H1 (cell line): ENCODE measurements around the gene RAB14. TPM values are rescaled to one million over a fixed set of nuclear protein-coding genes. Genes with fewer than 3 reads are reported as not detected.

Source experiments
- CTCF ChIA-PET: fragments of 300-600 bp; sonication (Branson Sonifier 250); formaldehyde crosslinking; loops from one replicate; lab custom pipeline; 2021; ENCODE audit not compliant: partially characterized antibody; lab: Charles Lee
- POLR2A ChIA-PET: fragments of 300-600 bp; sonication (Branson Sonifier 250); formaldehyde crosslinking; loops from one replicate; lab custom pipeline; 2021; ENCODE audit warnings: inconsistent platforms; ENCODE audit not compliant: partially characterized antibody; lab: Charles Lee
- DNase-seq, 2 experiments: peaks; one replicate each; pipeline versions ENCODE4 v3.0.0 to v3.0.0-alpha.2; 2010 to 2022; ENCODE audit warnings: low spot score in 2 of 2, low read depth in 1 of 2, mixed read lengths in 1 of 2
- FAIRE-seq: peaks from 2 replicates; lab custom pipeline; 2011; peaks lifted over from hg19 to GRCh38; lab: Jason Lieb, UNC
- H2AFZ ChIP-seq: 2 replicates; pipeline ENCODE4 v1.8.1; 2012; ENCODE audit warnings: low read length, inconsistent platforms
- H2AK5ac ChIP-seq: 2 replicates; pipeline ENCODE4 v1.6.1; 2013; ENCODE audit warnings: low read depth, low read length
- H2BK120ac ChIP-seq: replicated peaks from 2 replicates; pipeline ENCODE3; 2013; ENCODE audit warnings: low read depth, low read length, inconsistent platforms
- H2BK12ac ChIP-seq: 2 replicates; pipeline ENCODE4 v1.6.1; 2013; ENCODE audit warnings: low read depth, low read length
- H2BK15ac ChIP-seq: 2 replicates; pipeline ENCODE4 v1.6.1; 2013; ENCODE audit warnings: low read length
- H2BK20ac ChIP-seq: 2 replicates; pipeline ENCODE4 v1.6.1; 2013; ENCODE audit warnings: low read length
- H2BK5ac ChIP-seq: 2 replicates; pipeline ENCODE4 v1.6.1; 2013; ENCODE audit warnings: low read depth, low read length
- H3K14ac ChIP-seq: 2 replicates; pipeline ENCODE4 v1.6.1; 2013; ENCODE audit warnings: inconsistent platforms; ENCODE audit not compliant: insufficient read length
- H3K18ac ChIP-seq: 2 replicates; pipeline ENCODE4 v1.6.1; 2013; ENCODE audit warnings: low read length; ENCODE audit errors: extremely low read depth
- H3K23ac ChIP-seq: 2 replicates; pipeline ENCODE4 v1.6.1; 2013; ENCODE audit warnings: inconsistent platforms; ENCODE audit not compliant: insufficient read length
- H3K23me2 ChIP-seq: 2 replicates; pipeline ENCODE4 v1.6.1; 2013; ENCODE audit warnings: low read depth, low read length
- H3K27ac ChIP-seq: 2 replicates; pipeline ENCODE4 v1.6.1; 2011; ENCODE audit warnings: low read depth, low read length, inconsistent platforms
- H3K27me3 ChIP-seq, 4 experiments: replicated peaks in 1 of 4; 1 replicate in 1 of 4; 2 replicates in 3 of 4; pipeline versions ENCODE4 v1.6.1 to v1.8.1; 2011 to 2013; ENCODE audit warnings: low read length in 3 of 4, mild to moderate bottlenecking in 3 of 4, inconsistent platforms in 2 of 4, mixed read lengths in 2 of 4, moderate library complexity in 1 of 4; ENCODE audit not compliant: control insufficient read depth in 3 of 4, insufficient read depth in 3 of 4; ENCODE audit errors: extremely low read depth in 1 of 4
- H3K36me3 ChIP-seq, 4 experiments: 2 replicates each; pipeline versions ENCODE4 v1.6.1 to v1.8.1; 2011 to 2013; ENCODE audit warnings: mild to moderate bottlenecking in 4 of 4, low read length in 3 of 4, moderate library complexity in 2 of 4, control low read depth in 1 of 4, inconsistent platforms in 1 of 4; ENCODE audit not compliant: insufficient read depth in 4 of 4, control insufficient read depth in 2 of 4
- H3K4ac ChIP-seq: replicated peaks from 2 replicates; pipeline ENCODE3; 2013; ENCODE audit warnings: low read length, low read depth, mixed read lengths, inconsistent platforms; ENCODE audit not compliant: insufficient read length
- H3K4me1 ChIP-seq, 4 experiments: replicated peaks in 1 of 4; 1 replicate in 1 of 4; 2 replicates in 3 of 4; pipeline versions ENCODE4 v1.6.1 to v1.8.1; 2011 to 2013; ENCODE audit warnings: low read length in 3 of 4, inconsistent platforms in 2 of 4, mixed read lengths in 1 of 4; ENCODE audit not compliant: insufficient read depth in 4 of 4, control insufficient read depth in 3 of 4
- H3K4me2 ChIP-seq, 2 experiments: 2 replicates each; pipeline versions ENCODE4 v1.6.1 to v1.8.1; 2011 to 2013; ENCODE audit warnings: low read depth in 2 of 2, low read length in 2 of 2, control low read depth in 1 of 2, inconsistent platforms in 1 of 2, mild to moderate bottlenecking in 1 of 2; ENCODE audit not compliant: insufficient read depth in 1 of 2
- H3K4me3 ChIP-seq, 4 experiments: fragments of 200-600, 300-600 bp in 1 of 4; sonication (generic), shearing (Covaris generic), sonication (Bioruptor Twin) in 1 of 4; 2 replicates each; pipeline versions ENCODE4 v1.5.1 to v1.8.1; 2011 to 2016; ENCODE audit warnings: low read length in 4 of 4, low read depth in 3 of 4, control low read depth in 2 of 4, inconsistent platforms in 2 of 4, mild to moderate bottlenecking in 2 of 4, mixed read lengths in 1 of 4, moderate library complexity in 1 of 4; ENCODE audit not compliant: insufficient read depth in 2 of 4; ENCODE audit errors: extremely low read depth in 1 of 4
- H3K56ac ChIP-seq: replicated peaks from 2 replicates; pipeline ENCODE3; 2013; ENCODE audit warnings: low read depth, mild to moderate bottlenecking, mixed read lengths, low read length, inconsistent platforms; ENCODE audit not compliant: insufficient read length
- H3K79me1 ChIP-seq: 2 replicates; pipeline ENCODE4 v1.6.1; 2013; ENCODE audit warnings: low read depth, low read length, control low read depth
- H3K79me2 ChIP-seq, 2 experiments: 2 replicates each; pipeline versions ENCODE4 v1.6.1 to v1.8.1; 2012 to 2013; ENCODE audit warnings: low read length in 2 of 2, mild to moderate bottlenecking in 2 of 2, inconsistent platforms in 1 of 2; ENCODE audit not compliant: insufficient read depth in 2 of 2, control insufficient read depth in 1 of 2
- H3K9ac ChIP-seq, 4 experiments: replicated peaks in 1 of 4; 1 replicate in 1 of 4; 2 replicates in 3 of 4; pipeline versions ENCODE4 v1.6.1 to v1.8.1; 2011 to 2013; ENCODE audit warnings: low read depth in 3 of 4, low read length in 3 of 4, control low read depth in 2 of 4, mild to moderate bottlenecking in 2 of 4, moderate library complexity in 2 of 4, inconsistent platforms in 1 of 4; ENCODE audit errors: extremely low read depth in 1 of 4
- H3K9me3 ChIP-seq, 2 experiments: 2 replicates each; pipeline versions ENCODE4 v1.6.1 to v1.8.1; 2012 to 2013; ENCODE audit warnings: mild to moderate bottlenecking in 2 of 2, moderate library complexity in 2 of 2, control low read depth in 1 of 2, inconsistent platforms in 1 of 2, low read depth in 1 of 2, low read length in 1 of 2, mixed read lengths in 1 of 2; ENCODE audit not compliant: insufficient read depth in 2 of 2
- H4K20me1 ChIP-seq, 2 experiments: replicated peaks in 1 of 2; 2 replicates each; pipeline versions ENCODE3 to v1.8.1; 2011 to 2013; ENCODE audit warnings: inconsistent platforms in 2 of 2, low read length in 2 of 2, mild to moderate bottlenecking in 1 of 2; ENCODE audit not compliant: insufficient read depth in 2 of 2, control insufficient read depth in 1 of 2
- H4K5ac ChIP-seq: 2 replicates; pipeline ENCODE4 v1.6.1; 2013; ENCODE audit warnings: low read length, low read depth, mixed read lengths, inconsistent platforms; ENCODE audit not compliant: insufficient read length
- H4K8ac ChIP-seq: 2 replicates; pipeline ENCODE4 v1.8.0; 2013; ENCODE audit warnings: mild to moderate bottlenecking, moderate library complexity, low read length, inconsistent platforms; ENCODE audit not compliant: insufficient read depth; ENCODE audit errors: extremely low read depth
- H4K91ac ChIP-seq: replicated peaks from 2 replicates; pipeline ENCODE3; 2013; ENCODE audit warnings: low read length, mixed read lengths, inconsistent platforms; ENCODE audit not compliant: insufficient read length
- TCF12 ChIP-seq: IDR thresholded peaks from 2 replicates; pipeline ENCODE4 v1.6.1; 2011; ENCODE audit warnings: low read depth, mild to moderate bottlenecking, low read length
- WGBS, 2 experiments: shearing (Covaris generic) in 1 of 2; methylation state at CpG; one replicate each; pipeline versions ENCODE4 v1.1.6 to v1.1.7; 2013 to 2015; ENCODE audit warnings: low lambda C conversion rate in 2 of 2, mixed read lengths in 2 of 2, inconsistent platforms in 1 of 2, low coverage in 1 of 2, missing lambda C conversion rate in 1 of 2; ENCODE audit not compliant: insufficient replicate concordance in 2 of 2, insufficient coverage in 1 of 2, insufficient read length in 1 of 2; ENCODE audit errors: extremely low coverage in 1 of 2, missing lambda C conversion rate in 1 of 2; 5-methylcytosine and 5-hydroxymethylcytosine counted together
- polyA plus RNA-seq, 7 experiments: library from polyadenylated mRNA; depleted of rRNA in 3 of 7; stranded (reverse) in 5 of 7; unstranded in 2 of 7; fragments of >200 nt in 5 of 7; fragments of 200-250 nt in 2 of 7; gene quantifications; 1 replicate in 5 of 7; 2 replicates in 1 of 7; 4 replicates in 1 of 7; pipeline versions ENCODE4 v1.2.1 to v1.2.3, GENCODE V29; 2011 to 2013; ENCODE audit warnings: missing spikeins in 2 of 7, mixed read lengths in 2 of 7
- total RNA-seq: library from RNA; stranded (reverse); fragmentation: NEBNext Ultra II Directional; extraction: Animal tissue kit (Norgen Biotek cat#: 25700); gene quantifications from 2 replicates; pipeline ENCODE4 v1.2.1, GENCODE V29; 2021
- TF ChIP-seq, protein P1 (sequence below): IDR thresholded peaks from 2 replicates; pipeline ENCODE4 v1.6.1; 2011; ENCODE audit warnings: low read length, improper control_type of control experiment

Gene RAB14
- total and polyA plus RNA-seq, 2 of the 8 experiments (the other 6 are each of a cell fraction or from before 2014, with no cell fraction given): 9.1 to 44.8 TPM

DNA sequence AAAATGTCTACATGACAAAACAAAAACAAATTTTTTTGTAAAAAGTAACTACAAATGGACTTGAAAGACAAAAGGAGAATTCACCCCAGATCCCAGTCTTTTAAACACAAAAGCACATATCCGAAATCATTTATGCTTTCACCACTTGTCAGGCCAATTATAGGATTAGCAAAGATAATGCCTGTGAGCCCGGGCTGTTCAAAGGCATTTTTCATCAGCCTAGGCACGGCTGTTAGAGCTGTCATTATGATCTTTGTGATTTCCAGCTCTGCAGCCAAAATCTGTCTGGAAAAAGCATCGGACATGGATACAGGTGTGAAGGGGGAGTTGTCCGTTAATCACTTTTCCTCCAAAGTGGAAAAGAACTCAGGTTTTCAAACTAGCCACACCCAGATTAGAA lies 23.6 kb upstream of the RAB14 start:
- no peak overlapping the region for H3K14ac ChIP-seq
- no peak overlapping the region for H3K4ac ChIP-seq
- no peak overlapping the region for H3K4me2 ChIP-seq
- ChIA-PET CTCF (interaction anchor here (0.6 to 4.8 kb wide), 6 partner anchors 9 to 215 kb away, joined by 3 to 27 read pairs (median 4); partner anchors contain the start of gene RAB14), POLR2A (no interaction called here)
- no peaks in the 10 kb centered on the region for H3K79me1 ChIP-seq
- no peak overlapping the region for H4K8ac ChIP-seq
- H3K79me2 ChIP-seq: no peaks in the 10 kb centered on the region
- H3K23ac ChIP-seq: no peak overlapping the region
- no peak overlapping the region for H3K4me3 ChIP-seq
- no peaks in the 10 kb centered on the region for H3K23me2 ChIP-seq
- FAIRE-seq (no peak), DNase-seq (no peak)
- no peaks in the 10 kb centered on the region for H3K9me3 ChIP-seq
- no peak overlapping the region for H2AK5ac ChIP-seq
- peaks cover 8 to 16% (median 14%) of the 10 kb centered on the region in 4 experiments for H3K4me1 ChIP-seq
- H3K9ac ChIP-seq: no peak overlapping the region
- H4K91ac ChIP-seq: no peak overlapping the region
- no peak overlapping the region for H2AFZ ChIP-seq
- H4K20me1 ChIP-seq: no peaks in the 10 kb centered on the region
- H2BK120ac ChIP-seq: no peak overlapping the region
- H2BK5ac ChIP-seq: no peak overlapping the region
- H4K5ac ChIP-seq: no peak overlapping the region
- H2BK12ac ChIP-seq: no peak overlapping the region
- TF ChIP-seq, protein P1, sequence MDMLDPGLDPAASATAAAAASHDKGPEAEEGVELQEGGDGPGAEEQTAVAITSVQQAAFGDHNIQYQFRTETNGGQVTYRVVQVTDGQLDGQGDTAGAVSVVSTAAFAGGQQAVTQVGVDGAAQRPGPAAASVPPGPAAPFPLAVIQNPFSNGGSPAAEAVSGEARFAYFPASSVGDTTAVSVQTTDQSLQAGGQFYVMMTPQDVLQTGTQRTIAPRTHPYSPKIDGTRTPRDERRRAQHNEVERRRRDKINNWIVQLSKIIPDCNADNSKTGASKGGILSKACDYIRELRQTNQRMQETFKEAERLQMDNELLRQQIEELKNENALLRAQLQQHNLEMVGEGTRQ: no peak
- TF ChIP-seq TCF12: no peak
- H3K18ac ChIP-seq: no peak overlapping the region
- H2BK15ac ChIP-seq: no peak overlapping the region
- H3K27ac ChIP-seq: no peak overlapping the region
- 87% methylated on average over 5 of the region's 5 CpGs; no CpG with 5 or more reads in 1 of the 2 experiments for WGBS, 2 experiments
- H3K27me3 ChIP-seq: peaks cover 0 to 2% (median 0%) of the 10 kb centered on the region in 4 experiments; a peak in 1 of 7 replicates
- H3K36me3 ChIP-seq: no peaks in the 10 kb centered on the region
- H3K56ac ChIP-seq: no peak overlapping the region
- H2BK20ac ChIP-seq: no peak overlapping the region
